ENCODE measurements around the gene PLTP.
"Not testable (repeated sequence)": the region's sequence is repeated elsewhere in the genome, so short reads cannot be mapped to it uniquely, and the experiment has no call there.

The PLTP gene

DNA sequence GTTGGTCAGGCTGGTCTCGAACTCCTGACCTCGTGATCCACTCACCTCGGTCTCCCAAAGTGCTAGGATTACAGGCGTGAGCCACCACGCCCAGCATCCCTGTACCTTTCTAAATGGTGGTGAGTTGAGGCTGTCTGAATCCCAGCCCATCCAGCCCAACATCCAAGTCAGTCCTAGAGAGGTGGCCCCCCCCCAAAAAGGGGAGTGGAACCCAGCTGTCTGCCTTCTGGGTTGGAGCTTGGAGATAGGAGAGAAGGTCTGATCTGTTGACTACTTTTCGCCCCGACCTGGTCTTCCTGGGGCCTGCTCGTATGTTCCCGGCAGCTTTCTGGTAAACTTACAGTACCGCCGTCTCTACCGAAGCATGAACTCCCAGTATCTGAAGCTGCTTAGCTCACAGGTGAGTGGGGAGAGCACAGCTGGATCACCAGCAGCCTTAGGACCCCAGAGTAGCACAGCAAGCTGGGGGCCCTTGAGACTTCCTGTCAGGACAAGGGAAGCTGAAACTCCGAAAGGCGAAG, 15.3 kb downstream of the PLTP start:
- DNase-seq = no peak

DNA sequence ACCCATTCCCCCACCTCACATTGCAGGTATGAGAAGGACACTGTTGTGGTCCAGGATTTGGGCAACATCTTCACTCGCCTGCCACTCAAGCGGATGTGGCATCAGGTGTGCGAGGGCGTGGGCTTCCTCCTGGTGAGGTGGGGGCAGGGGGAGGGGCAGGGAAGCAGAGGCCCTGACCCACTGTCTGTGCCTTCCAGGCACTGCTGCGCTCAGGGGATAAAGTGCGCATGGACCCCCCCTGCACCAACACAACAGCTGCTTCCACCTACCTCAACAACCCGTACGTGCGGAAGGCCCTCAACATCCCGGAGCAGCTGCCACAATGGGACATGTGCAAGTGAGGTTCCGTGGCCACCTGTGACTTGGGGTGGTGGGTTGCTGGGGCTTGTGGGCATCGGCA, 17.2 kb downstream of the PLTP start:
- no peak for DNase-seq

DNA sequence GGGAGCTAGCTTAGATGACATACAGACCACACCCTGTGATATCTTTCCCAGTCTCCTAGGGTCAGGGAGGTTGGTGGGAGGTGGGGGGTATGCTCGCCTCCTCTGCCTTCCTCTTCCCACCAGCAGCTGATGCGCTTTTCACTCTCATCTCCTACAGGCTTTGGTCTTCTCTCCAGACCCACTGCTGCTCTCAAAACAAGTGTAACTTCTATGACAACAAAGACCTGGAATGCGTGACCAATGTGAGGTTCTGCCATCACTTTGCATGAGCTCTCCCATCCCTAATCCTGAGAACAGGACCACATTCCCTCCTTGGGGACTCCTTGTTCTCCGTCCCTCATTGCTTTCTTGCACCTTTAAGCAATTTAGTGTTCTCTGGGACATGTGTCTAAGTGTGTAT, 18.1 kb downstream of the PLTP start:
- no peak for DNase-seq

DNA sequence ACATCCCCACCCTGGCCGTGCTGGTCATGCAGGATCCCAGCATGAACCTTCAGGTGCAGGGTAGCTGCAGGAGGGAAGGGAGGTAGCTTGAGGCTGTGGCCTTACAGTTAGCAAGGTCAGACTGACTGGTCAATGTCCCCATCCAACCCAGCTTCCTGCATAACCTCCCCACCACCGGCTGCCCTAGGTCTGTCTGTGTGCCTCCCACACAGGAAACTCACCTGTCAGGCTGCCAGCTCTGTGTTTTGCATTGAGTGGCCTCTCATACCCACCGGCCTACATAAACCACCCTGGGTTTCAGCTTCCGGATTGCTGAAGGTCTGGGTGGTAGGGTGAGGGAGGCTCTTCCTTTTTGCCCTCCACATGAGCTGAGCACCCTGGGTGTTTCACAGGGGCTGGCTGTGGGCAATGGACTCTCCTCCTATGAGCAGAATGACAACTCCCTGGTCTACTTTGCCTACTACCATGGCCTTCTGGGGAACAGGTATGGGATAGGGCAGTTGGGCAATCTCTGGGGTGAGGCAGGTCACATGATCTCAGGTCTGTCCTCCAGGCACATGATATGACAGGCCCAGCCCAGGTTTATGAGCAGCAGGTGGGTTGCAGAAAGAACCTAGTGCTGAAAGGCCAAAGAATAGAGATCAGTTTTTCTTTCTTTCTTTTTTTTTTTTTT, 19.0 kb downstream of the PLTP start:
- DNase-seq = no peak

DNA sequence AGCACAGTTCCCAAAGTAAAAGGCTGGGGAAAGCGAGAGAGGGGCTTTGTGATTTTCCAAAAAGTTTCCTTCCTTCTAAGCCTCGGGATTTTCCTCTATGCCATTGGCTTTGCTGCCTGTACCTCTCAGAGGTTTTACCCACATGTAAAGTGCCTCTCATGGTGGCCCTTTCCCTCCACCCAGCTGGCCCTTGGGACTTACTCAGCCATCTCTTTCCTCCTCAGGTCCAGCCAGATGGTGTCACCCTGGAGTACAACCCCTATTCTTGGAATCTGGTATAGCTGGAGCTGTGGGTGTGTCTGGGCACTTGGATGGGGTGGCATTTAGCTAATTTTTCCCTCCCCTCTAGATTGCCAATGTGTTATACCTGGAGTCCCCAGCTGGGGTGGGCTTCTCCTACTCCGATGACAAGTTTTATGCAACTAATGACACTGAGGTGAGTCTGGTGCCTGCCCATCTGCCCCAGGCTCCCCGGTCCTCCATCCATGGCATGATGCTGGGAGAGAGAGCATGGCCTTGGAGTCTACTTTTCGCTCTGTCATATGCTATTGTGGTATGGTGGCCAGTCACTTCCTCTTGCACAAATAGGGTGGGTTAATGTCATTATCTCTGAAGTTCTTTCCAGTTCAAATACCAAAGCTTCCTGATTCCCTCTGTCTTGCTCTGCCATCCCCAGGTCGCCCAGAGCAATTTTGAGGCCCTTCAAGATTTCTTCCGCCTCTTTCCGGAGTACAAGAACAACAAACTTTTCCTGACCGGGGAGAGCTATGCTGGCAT, 19.7 kb downstream of the PLTP start:
- DNase-seq = no peak

DNA sequence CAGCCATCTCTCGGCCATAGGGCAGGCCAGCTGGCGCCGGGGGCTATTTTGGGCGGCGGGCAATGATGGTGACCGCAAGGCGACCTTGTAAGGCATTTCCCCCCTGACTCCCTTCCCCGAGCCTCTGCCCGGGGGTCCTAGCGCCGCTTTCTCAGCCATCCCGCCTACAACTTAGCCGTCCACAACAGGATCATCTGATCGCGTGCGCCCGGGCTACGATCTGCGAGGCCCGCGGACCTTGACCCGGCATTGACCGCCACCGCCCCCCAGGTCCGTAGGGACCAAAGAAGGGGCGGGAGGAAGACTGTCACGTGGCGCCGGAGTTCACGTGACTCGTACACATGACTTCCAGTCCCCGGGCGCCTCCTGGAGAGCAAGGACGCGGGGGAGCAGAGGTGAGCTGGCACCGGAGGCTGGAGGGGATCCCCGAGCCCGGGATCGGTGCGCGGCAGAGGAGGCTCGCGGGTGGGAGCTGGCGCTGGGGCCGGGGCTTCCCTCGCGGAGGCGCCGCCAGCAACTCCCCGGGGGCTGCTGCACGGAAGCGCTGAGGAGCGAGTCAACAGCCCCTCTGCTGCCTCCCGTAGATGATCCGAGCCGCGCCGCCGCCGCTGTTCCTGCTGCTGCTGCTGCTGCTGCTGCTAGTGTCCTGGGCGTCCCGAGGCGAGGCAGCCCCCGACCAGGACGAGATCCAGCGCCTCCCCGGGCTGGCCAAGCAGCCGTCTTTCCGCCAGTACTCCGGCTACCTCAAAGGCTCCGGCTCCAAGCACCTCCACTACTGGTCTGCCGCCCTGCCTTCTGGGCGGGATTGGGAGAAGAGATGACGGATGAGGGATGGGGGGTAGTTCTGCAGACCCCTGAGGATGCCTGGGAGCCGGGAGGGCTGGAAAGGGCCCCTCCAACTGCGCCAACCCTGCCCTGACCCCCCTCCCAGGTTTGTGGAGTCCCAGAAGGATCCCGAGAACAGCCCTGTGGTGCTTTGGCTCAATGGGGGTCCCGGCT, 20.7 kb downstream of the PLTP start, which contains the start of the genes CTSA and NEURL2:
CTSA (plus strand) TSS at position 351 of the 999 bp plus-strand sequence; CDS start at position 585, 234 bp downstream.
NEURL2 (minus strand) TSS at position 224 of the 999 bp plus-strand sequence; CDS start at position 7, 217 bp downstream.
- peak; percentile 94 for DNase-seq

DNA sequence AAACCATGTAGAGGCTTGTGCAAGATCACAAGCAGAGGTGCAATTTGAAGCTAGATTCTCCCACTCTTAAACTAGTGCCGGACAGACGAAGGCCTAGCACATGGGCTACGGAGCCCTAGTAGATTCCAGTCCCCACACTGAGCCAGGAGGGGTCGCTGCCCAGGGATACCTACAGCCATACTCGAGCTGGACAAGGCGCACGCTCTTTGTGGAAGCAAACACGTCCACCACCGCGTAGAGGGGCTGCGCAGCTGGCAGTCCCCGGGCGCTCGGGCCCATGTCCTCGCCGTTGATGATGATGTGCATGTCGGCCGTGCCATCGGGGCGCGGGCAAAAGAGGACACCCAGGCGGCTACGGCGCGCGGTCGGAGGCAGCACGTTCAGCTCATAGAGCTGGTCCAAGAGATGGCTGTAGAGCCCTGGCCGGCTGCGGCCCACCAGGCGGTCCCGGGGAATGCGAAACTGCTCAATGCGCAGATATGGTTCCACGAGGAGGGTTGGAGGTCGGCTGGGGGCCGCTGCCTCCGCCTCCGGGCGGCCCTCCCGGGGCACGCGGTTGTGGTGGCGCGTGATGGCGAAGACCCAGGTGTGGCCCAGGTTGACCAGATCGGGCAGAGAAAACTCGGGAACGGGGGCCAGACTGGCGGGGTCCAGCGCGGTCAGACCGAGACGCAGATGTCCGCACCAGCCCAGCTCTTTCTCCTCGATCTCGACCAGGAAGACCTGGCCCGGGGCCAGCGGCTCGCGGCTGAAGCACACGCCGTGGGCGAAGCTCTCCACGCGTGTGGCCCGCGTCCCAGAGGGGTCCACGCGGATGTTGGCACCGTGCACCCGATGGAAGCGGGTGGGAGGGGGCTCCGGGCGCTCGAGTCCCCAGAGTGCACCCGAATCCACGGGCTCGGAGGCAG, 21.6 kb downstream of the PLTP start:
- DNase-seq = peak; percentile 78

DNA sequence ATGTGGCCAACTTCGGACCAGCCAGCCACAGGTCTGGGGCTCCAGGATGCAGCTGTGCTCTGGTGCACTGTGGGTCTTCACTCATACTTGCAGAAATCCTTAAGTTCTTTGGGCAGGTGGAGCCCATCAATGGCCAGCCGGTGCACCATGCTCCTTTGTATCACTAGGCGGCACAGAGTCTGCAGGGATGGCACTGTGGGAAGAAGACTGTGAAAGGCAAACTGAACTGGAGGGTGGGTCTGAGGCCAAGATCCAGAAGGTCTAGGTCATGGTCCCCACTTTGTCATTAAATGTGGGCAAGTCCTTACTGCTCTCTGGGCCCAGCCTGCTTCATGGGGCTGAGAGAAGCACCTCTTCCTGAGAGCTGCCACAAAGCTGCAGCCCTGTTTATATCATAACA, 23.3 kb downstream of the PLTP start:
- DNase-seq = no peak

DNA sequence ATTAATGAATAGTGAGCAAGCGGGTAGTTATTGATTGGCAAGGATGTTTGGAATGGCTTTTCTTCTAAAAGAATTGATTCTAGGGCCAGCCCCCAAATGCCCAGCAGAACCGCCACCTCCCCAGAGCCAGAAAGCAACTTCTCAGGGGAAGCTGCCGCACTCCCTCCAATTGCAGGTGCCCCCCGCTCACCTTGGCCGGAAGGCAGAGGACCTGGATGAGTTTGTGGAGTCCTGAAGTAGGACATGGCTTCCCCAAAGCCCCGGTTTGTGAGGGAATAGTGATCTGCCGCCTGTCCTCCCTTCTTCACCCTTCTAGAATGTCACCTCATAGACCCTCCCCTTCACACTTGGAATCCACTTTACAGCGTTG, 24.6 kb downstream of the PLTP start, which contains the start of gene SPATA25:
SPATA25 (minus strand) TSS at position 277 of the 370 bp plus-strand sequence; CDS start at position 245, 32 bp downstream.
- no peak for DNase-seq

DNA sequence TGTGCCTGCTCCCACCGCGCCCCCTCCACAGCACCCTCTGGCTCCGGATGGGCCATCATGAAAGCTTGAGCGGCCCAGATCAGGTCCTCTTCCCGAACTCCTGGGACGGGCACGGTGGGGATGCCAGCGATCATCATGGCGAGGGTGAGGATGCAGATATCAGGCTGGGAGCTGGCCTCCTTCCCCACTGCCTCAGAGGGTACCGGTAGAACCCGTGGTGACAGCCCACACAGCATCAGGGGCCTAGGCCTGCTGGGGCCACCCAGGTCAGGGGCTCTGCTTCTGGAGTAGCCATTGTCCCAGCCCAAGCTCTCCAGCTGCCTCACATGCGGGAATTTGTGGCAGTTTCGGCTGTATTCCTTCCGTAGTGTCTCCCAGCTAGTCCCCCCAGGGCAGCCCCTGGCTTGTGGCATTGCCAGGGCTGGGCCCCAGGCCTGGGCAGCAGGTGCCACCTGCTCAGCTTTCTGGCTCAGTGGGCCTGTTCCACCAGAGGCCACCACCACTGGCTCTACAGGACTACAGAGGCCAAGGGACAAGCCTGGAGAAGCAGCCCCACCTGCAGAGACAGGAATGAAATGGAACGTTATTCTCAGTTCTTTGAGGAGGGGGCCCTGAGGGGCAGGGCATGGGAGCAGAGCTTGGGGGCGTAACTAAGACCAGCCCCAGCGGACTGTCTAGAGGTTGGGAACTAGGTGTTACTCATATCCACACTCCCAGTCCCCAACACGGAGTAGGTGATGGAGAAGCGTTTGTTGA, 25.2 kb downstream of the PLTP start:
- DNase-seq = no peak

DNA sequence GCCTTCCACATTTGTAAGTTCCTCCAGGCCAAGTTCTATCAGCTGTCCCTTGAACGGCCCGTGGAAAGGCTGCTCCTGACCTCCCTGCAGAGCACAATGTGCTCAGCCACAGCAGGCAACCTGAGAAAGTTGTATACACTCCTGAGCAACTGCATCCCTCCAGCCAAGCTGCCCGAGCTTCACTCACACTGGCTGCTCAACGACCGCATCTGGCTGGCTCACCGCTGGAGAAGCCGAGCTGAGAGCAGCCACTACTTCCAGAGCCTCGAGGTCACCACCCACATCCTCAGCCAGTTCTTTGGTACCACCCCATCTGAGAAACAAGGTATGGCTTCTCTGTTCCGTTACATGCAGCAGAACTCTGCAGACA, 28.9 kb downstream of the PLTP start:
- no peak for DNase-seq

DNA sequence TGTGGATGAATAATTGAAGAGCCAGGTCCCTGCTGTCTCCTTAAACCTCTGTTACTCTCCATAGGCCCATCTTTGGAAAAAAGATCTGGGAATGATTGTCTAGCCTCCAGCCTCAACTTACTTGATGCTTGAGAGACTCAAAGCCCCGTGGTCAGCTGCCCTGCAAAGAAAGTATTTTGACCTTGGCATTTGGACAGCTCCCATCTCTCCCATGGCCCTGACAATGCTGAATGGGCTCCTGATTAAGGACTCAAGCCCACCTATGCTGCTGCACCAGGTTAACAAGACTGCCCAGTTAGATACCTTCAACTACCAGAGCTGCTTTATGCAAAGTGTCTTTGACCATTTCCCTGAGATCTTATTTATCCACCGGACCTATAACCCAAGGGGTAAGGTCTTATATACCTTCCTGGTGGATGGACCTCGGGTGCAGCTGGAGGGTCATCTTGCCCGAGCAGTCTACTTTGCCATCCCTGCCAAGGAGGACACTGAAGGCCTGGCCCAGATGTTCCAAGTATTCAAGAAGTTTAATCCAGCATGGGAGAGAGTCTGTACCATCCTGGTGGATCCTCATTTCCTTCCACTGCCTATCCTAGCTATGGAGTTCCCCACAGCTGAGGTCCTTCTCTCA, 29.4 kb downstream of the PLTP start:
- no peak for DNase-seq

DNA sequence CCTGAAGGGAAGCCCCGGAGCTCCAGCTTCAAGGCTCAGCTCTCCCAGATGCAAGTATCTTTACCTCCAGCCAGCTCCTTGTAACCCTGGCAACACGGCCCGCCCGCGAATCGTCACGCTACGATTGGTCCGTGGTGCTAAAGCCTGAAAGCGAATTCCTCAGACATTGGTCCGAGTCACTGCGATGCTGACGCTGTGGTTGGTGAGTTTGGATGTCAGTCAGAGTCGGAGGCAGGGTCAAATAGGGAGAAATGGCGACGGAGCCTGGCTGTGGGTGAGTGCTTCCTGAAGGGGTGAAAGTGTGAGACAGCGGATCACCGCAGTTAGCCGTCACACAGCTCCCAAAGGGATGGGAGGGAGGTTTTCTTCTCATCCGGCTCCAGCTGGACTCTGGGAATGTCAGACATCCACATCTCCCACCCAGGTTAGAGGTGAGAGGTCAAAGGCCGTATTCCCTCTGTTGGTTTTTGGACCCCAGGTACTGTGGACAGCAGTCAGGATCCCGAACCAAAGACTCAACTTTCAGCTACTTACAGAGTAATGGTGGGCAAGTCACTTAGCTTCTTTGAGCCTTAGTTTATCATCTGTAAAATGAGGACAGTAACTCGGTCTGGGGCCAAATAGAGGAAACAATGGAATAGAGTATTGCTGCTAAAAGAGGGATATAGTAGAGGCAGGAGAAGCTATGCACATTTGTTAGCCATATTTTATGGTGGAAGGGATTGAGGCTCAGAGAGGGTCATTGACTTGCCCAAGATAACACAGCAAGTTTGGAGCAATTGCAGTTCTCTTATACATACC, 30.8 kb downstream of the PLTP start, which contains the start of gene ZSWIM1:
ZSWIM1 (plus strand) TSS at position 240 of the 801 bp plus-strand sequence. CDS start 1,366 bp downstream, outside the sequence.
- peak; percentile 99 for DNase-seq

DNA sequence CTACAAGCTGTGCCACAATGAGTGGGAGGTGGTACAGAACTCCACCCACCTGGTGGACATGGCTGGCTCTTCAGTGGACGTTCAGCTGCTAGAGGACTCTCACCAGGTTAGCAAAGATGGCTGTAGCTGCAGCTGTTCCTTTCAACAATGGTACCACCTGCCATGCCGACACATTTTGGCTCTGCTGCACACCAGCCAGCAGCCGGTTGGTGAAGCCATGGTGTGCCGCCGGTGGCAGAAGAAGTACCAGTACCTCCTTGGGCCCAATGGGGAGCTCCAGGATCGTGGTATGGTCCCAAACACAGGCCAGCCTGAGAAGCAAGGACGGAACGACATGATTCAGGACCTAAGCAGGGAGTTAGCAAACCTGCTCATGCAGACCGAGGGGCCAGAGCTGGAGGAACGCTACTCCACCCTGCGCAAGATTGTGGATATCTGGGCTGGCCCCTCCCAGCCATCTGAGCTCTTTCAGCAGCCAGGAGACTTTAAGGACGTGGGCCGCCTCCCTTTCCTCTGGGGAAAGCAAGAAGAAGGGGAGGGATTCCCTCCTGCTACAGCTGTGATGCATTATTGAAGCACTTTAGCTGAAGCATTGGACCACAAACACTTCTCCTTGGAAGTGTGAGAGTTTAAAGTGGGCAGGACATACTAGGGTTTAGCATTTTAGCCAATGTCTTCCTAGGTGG, 33.7 kb downstream of the PLTP start:
- DNase-seq = no peak

DNA sequence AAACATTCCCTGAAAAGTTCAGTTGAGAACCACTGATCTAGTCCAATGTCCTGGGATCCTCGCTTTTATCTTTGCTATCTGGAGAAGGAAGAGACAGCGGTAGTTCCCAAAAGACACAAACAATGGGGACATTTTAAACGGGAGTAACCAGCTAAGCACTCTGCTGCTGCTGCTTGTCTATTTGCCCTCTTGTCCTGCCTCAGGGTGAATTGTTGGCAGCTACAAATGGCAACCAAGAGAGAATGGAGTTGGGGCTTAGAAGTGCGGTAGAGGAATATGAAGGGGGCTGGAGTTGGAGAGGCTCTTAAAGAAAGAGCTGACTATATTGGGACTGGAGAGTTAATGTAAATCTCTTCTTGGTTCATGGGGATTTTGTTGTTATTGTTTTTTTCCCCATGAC, 37.4 kb downstream of the PLTP start:
- no peak for DNase-seq

DNA sequence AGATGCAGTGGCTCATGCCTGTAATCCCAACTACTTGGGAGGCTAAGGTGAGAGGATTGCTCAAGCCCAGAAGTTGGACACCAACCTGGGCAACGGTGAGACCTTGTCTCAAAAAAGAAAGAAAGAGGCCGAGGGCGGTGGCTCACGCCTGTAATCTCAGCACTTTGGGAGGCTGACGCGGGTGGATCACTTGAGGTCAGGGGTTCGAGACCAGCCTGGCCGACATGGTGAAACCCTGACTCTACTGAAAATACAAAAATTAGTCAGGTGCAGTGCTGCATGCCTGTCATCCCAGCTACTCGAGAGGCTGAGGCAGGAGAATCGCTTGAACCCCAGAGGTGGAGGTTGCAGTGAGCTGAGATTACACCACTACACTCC, 37.9 kb downstream of the PLTP start:
- DNase-seq = not testable (repeated sequence)

DNA sequence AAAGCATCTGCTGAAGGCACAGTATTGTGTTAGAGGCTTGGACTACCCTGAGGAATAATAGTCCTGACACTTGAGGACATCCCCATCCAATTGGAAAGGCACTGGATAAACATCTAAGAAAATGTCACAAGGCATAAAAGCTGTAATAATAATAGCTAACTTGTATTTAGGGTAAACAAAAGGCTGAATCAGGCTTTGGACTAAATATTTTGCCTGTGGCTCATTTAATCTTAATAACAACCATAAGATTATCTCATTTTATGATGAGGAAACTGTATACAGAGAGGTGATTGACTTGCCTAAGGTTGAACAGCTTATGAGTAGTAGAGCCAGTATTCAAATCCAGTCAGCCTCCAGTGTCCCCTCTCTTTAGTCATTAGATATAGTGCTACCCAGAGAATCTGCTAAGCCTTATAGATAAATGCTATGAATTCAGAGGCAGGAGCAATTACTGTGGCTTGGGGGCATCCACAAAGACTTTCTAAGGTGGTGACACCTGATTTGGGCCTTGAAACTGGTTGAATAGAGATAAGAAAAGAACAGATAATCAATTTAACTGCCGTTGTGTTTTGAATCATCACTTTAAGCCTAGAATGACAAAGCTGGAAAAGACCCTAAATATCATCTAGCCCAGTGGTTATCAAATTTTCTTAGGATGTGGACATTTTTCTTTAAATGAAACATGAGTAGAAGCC, 38.4 kb downstream of the PLTP start:
- no peak for DNase-seq

DNA sequence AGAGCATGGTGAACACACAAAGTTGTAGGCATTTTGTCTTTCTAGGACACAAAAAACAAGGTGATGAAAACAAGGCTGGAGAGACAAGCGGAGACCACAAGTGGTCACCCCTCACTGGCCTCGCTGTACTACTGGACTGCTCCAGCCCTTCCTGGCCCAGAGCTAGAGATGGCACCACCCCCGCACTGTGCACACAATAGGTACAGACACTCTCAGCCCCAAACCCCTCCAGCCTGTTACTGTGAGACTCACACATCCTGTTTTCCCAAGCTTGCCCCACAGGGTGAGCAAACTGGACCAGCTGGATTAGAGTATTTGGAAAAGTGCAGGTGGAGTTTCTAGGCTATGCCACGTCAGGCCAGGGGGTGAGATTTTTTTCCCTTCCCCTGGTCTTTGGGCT, 39.3 kb downstream of the PLTP start:
- no peak for DNase-seq

Data from activated CD8-positive, alpha-beta memory T cell treated with anti-CD3 and anti-CD28 coated beads, Interleukin-2, amount 50 U/mL, for 48 hours (primary cell).